Measurements from ENCODE around the gene ST8SIA2.

Gene ST8SIA2

GRCh38 chr15:92485441-92485840, 91.8 kb downstream of the ST8SIA2 start:
- DNase-seq (ENCODE audit: low read depth, low spot score), result no peak

GRCh38 chr15:92492551-92493115, 99.0 kb downstream of the ST8SIA2 start:
- DNase-seq (ENCODE audit: low read depth, low spot score), result no peak

- DNase-seq (ENCODE audit: low read depth, low spot score), result no peak
Measured at GRCh38 chr15:92494806-92495336, 101.2 kb downstream of the ST8SIA2 start.

GRCh38 chr15:92495446-92495845, 101.8 kb downstream of the ST8SIA2 start:
- no peak for DNase-seq (ENCODE audit: low read depth, low spot score)

- no peak for DNase-seq (ENCODE audit: low read depth, low spot score)
Measured at GRCh38 chr15:92499731-92500530, 106.2 kb downstream of the ST8SIA2 start.

GRCh38 chr15:92502336-92502735, 108.7 kb downstream of the ST8SIA2 start:
- DNase-seq (ENCODE audit: low read depth, low spot score), result no peak

- no peak for DNase-seq (ENCODE audit: low read depth, low spot score)
Measured at GRCh38 chr15:92502930-92503857, 109.5 kb downstream of the ST8SIA2 start.

- no peak for DNase-seq (ENCODE audit: low read depth, low spot score)
Measured at GRCh38 chr15:92503889-92504288, 110.2 kb downstream of the ST8SIA2 start.

GRCh38 chr15:92505611-92506010, 111.9 kb downstream of the ST8SIA2 start:
- no peak for DNase-seq (ENCODE audit: low read depth, low spot score)

- DNase-seq (ENCODE audit: low read depth, low spot score), result no peak
Measured at GRCh38 chr15:92506506-92506905, 112.8 kb downstream of the ST8SIA2 start.

- DNase-seq (ENCODE audit: low read depth, low spot score), result peak; percentile 97
Measured at GRCh38 chr15:92510163-92510882, 116.6 kb downstream of the ST8SIA2 start.
